Heart left ventricle (tissue), 16 donors: Measurements from ENCODE around the gene ARHGAP26. TPM values are rescaled to one million over a fixed set of nuclear protein-coding genes. Genes with fewer than 3 reads are reported as not detected.

Source experiments
- ATAC-seq, 4 donors: fragments of 200-7000 bp; cut with Tn5 transposase; one replicate each; pipeline ENCODE4 v1.9.1; 2020 to 2022; ENCODE audit warnings: moderate library complexity in 4 of 4, mild to moderate bottlenecking in 3 of 4, moderate number of reproducible peaks in 1 of 4
- DNase-seq, 5 donors: peaks; one replicate each; pipeline ENCODE4 v3.0.0-alpha.2; 2020
- H3K27ac ChIP-seq, 12 donors: fragments of 200-600 bp; sonication (generic) in 4 of 12; one replicate each; pipeline versions ENCODE4 v1.5.0 to v1.8.0; 2016 to 2022; ENCODE audit warnings: mild to moderate bottlenecking in 2 of 12
- H3K27me3 ChIP-seq, 9 donors: fragments of 200-600 bp; sonication (generic) in 2 of 9; one replicate each; pipeline versions ENCODE4 v1.5.1 to v1.8.0; 2016 to 2022; ENCODE audit warnings: mild to moderate bottlenecking in 3 of 9
- H3K36me3 ChIP-seq, 9 donors: fragments of 200-600 bp; sonication (generic) in 2 of 9; one replicate each; pipeline versions ENCODE4 v1.5.0 to v1.8.0; 2018 to 2022; ENCODE audit warnings: mild to moderate bottlenecking in 2 of 9
- H3K4me1 ChIP-seq, 12 donors: fragments of 200-600 bp; sonication (generic) in 4 of 12; one replicate each; pipeline versions ENCODE4 v1.5.0 to v1.8.0; 2016 to 2022; ENCODE audit warnings: mild to moderate bottlenecking in 3 of 12
- H3K4me3 ChIP-seq, 12 donors: fragments of 200-600 bp; sonication (generic) in 4 of 12; one replicate each; pipeline versions ENCODE4 v1.5.0 to v1.8.0; 2017 to 2022; ENCODE audit warnings: mild to moderate bottlenecking in 9 of 12, moderate library complexity in 4 of 12
- H3K9me3 ChIP-seq, 12 donors: fragments of 200-600 bp; sonication (generic) in 4 of 12; one replicate each; pipeline versions ENCODE4 v1.5.0 to v1.8.0; 2016 to 2022; ENCODE audit warnings: mild to moderate bottlenecking in 1 of 12
- CTCF ChIP-seq, 12 donors: fragments of 200-600 bp; sonication (generic) in 4 of 12; IDR thresholded peaks; one replicate each; pipeline versions ENCODE4 v1.5.0 to v1.8.0; 2018 to 2022; ENCODE audit warnings: antibody characterized with exemption in 12 of 12, mild to moderate bottlenecking in 5 of 12
- POLR2A ChIP-seq, 2 donors: fragments of 450-650 bp; IDR thresholded peaks; one replicate each; pipeline ENCODE4 v1.6.1; 2017; ENCODE audit warnings: antibody characterized with exemption in 2 of 2, mild to moderate bottlenecking in 2 of 2, moderate library complexity in 2 of 2
- WGBS, 4 donors: extraction: QIAGEN DNeasy Blood & Tissue Kit in 2 of 4; methylation state at CpG; one replicate each; pipeline versions ENCODE4 v1.1.5 to v1.1.7; 2013 to 2018; 5-methylcytosine and 5-hydroxymethylcytosine counted together
- intact Hi-C, 10 donors: fragments of 100-400 bp; cut with DNase I; formaldehyde crosslinking; loops; one replicate each; pipeline versions ENCODE4 v1.11.1 to v1.14.2; 2022
- polyA plus RNA-seq, 2 donors: library from polyadenylated mRNA; stranded (reverse); fragments of 200-250 nt; gene quantifications; one replicate each; pipeline ENCODE4 v1.2.3, GENCODE V29; 2013
- total RNA-seq, 9 donors: library from RNA; depleted of rRNA in 2 of 9; stranded (reverse); fragments of >200 nt in 2 of 9; fragmentation: NEBNext Ultra II Directional in 3 of 9; extraction: Animal tissue kit (Norgen Biotek cat#: 25700) in 3 of 9; gene quantifications; one replicate each; pipeline versions ENCODE4 v1.1.0 to v1.2.4, GENCODE V29; 2016 to 2023
- donor health status: ischemic (EF 13 %, LVEDD 7.1; RV severe dilation, severe dysfunction).
- donor health status: healthy with polysubstance abuse.
- donor health status: DM: no; HTN: yes; CAD: no.
- donor health status: DM: no; HTN: no; CAD: no.
- donor health status: ischemic (EF 25% LVEDD 6.9; RV normal size, moderate dysfunction).
- donor health status: ischemic (EF 25% LVEDD 5.7; RV mildly dilated, moderate dysfunction).
- donor health status: healthy.
- donor health status: DM: yes; HTN: yes; CAD: no.
- donor health status: ischemic (EF 35%, LVEDD 5.7; RV mildly dilated, moderate dysfunction).
- donor health status: nonischemic (EF 11% LVEDD 7.7; RV severe dilation, severe dysfunction).
- donor health status: DM: yes; HTN: yes; CAD: no.
- donor health status: PGD.
- donor health status: ischemic (EF 29% LVEDD 5.4; RV normal size, mild dysfunction).
- donor health status: nonischemic (EF 23%, LVEDD 6.1; RV moderate dilation, normal function).

ARHGAP26 gene
- total and polyA plus RNA-seq, 11 donors = 11.9 to 52.1 (median 33.7) TPM

DNA sequence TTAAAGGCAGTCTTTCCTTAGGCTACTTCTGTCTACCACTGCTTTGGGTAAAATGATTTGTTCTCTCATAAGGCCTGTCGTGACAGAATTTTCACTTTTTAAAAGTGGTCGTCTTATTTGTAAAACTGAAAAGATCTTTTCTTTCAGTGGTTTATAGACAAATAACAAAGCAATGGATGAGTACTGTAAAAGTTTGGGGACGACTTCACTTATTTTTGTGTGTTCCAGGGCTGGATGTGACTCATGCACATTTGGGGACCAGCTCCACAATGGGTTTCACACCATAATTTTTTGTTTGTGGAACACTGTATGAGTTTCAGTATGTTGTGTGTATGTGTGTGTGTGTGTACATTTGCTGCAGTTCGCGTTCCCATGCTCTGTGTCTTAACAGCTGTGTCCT lies 53.6 kb downstream of the ARHGAP26 start:
- H3K4me3 ChIP-seq = no peak overlapping the region

DNA sequence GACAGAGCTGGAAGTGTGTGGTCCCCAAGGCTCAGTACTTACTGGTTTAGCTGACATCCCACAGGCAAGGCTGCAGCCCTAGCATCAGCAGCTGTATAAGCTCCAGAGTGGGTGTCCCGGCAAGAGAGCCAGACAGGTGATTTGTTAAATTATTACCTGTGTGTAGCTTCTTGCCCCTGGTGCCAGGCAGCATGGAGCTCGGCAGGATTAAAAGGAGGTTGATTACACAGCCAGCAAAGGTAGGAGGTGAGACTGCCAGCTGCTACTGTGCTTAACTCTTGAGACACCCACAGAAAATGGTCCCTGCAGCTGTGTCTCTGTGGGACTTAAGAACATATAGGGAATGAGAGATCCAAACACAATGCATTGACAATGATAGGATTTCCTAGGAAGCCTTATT lies 54.2 kb downstream of the ARHGAP26 start:
- ATAC-seq (no peak), DNase-seq (no peak)
- WGBS, 4 donors = 49 to 65% (median 64%) methylated on average over 2 of the region's 2 CpGs
- Histone ChIP-seq H3K9me3 (peaks cover 0 to 5% (median 0%) of the 10 kb centered on the region in 12 donors), H3K4me3 (no peak overlapping the region), H3K4me1 (peaks cover 0 to 88% (median 68%) of the 10 kb centered on the region in 12 donors), H3K27ac (peak overlapping the region in 4 of 12 donors; percentile 29 to 60 (median 40)), H3K27me3 (no peaks in the 10 kb centered on the region), H3K36me3 (no peaks in the 10 kb centered on the region)
- intact Hi-C loops = loop anchor here in 1 of 10 donors (5.0 kb wide), 1 partner anchor 33 kb away; no protein-coding TSS in a partner anchor
- TF ChIP-seq POLR2A (IDR thresholded peaks at IDR 0.05) (no peak), CTCF (IDR thresholded peaks at IDR 0.05) (no peak)

More for the DNA sequence above, 53.6 kb downstream of the ARHGAP26 start:
- no peak for DNase-seq
- peaks cover 0 to 88% (median 65%) of the 10 kb centered on the region in 12 donors for H3K4me1 ChIP-seq
- no peaks in the 10 kb centered on the region for H3K36me3 ChIP-seq
- H3K27me3 ChIP-seq = no peaks in the 10 kb centered on the region
- no peak for ATAC-seq
- TF ChIP-seq CTCF (IDR thresholded peaks at IDR 0.05) (no peak), POLR2A (IDR thresholded peaks at IDR 0.05) (no peak)
- intact Hi-C loops = loop anchor here in 1 of 10 donors (5.0 kb wide), 1 partner anchor 33 kb away; no protein-coding TSS in a partner anchor
- 77 to 90% (median 85%) methylated on average over 5 of the region's 5 CpGs for WGBS, 4 donors
- no peak overlapping the region for H3K27ac ChIP-seq
- peaks cover 0 to 5% (median 0%) of the 10 kb centered on the region in 12 donors for H3K9me3 ChIP-seq

DNA sequence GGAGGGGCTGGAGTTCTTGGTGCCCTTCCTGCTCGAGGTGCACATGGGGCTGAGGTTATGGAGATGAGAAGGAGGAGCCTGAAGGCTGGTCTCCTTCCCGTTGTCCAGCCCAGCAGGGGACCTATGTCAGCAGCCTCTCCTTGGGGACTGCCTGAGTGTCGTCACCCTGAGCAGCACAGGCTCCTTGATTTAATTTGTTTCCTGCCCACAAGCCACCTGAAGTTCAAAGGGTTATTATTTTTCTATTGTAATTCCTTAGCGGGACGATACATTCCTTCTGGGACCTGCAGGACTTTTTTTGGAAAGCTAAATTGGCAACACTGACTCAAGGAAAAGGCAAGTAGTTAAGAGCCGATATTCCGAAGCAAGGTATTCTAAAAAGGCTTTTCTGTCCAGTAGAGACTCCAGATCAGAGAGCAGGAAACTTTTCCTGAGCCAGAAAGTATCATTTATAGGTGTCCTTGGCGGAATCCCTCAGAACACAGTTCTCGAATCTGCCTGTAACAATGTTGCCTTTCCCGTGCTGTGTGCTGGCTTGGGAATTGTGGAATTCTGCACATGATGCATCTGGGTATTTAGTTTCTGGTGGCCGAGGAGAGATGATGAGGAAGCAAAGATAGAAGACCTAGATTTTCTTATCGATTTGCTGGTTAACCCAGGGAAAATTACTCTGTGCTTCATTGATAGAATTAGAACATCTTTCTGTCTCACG lies 55.4 kb downstream of the ARHGAP26 start:
- H3K4me3 ChIP-seq = peak overlapping the region in 8 of 12 donors; percentile 7 to 34 (median 20)
- peak overlapping the region; percentile 22 to 75 (median 48) for H3K27ac ChIP-seq
- no peaks in the 10 kb centered on the region for H3K27me3 ChIP-seq
- ATAC-seq (peak; percentile 57 to 85 (median 68)), DNase-seq (peak in 4 of 5 donors; percentile 64 to 71 (median 66))
- WGBS, 4 donors = 13 to 35% (median 20%) methylated on average over 13 of the region's 13 CpGs
- H3K36me3 ChIP-seq = no peaks in the 10 kb centered on the region
- TF ChIP-seq POLR2A (IDR thresholded peaks at IDR 0.05) (no peak), CTCF (IDR thresholded peaks at IDR 0.05) (no peak)
- H3K4me1 ChIP-seq = peaks cover 0 to 90% (median 76%) of the 10 kb centered on the region in 12 donors
- intact Hi-C loops = loop anchor here in 3 of 10 donors (5.0 kb wide), 3 partner anchors 37 to 43 kb away; no protein-coding TSS in a partner anchor
- H3K9me3 ChIP-seq = peaks cover 0 to 5% (median 0%) of the 10 kb centered on the region in 12 donors

GRCh38 chr5:142826093-142826492 lies 55.9 kb downstream of the ARHGAP26 start:
- Histone ChIP-seq H3K4me1 (peaks cover 0 to 96% (median 78%) of the 10 kb centered on the region in 12 donors), H3K9me3 (peaks cover 0 to 5% (median 0%) of the 10 kb centered on the region in 12 donors), H3K36me3 (no peaks in the 10 kb centered on the region), H3K4me3 (peak overlapping the region in 6 of 12 donors; percentile 7 to 34 (median 20)), H3K27me3 (no peaks in the 10 kb centered on the region), H3K27ac (peak overlapping the region in 11 of 12 donors; percentile 22 to 75 (median 55))
- DNase-seq (no peak), ATAC-seq (no peak)
- intact Hi-C loops = loop anchor here in 3 of 10 donors (5.0 kb wide), 3 partner anchors 36 to 44 kb away; no protein-coding TSS in a partner anchor
- 55 to 70% (median 61%) methylated on average over 5 of the region's 5 CpGs for WGBS, 4 donors
- TF ChIP-seq POLR2A (IDR thresholded peaks at IDR 0.05) = no peak
- TF ChIP-seq CTCF (IDR thresholded peaks at IDR 0.05) = no peak
